AG08396 (cell line): ENCODE measurements around the gene NANP.

Experiments used
- DNase-seq: peaks from one replicate; pipeline ENCODE4 v3.0.0; 2012; ENCODE audit warnings: low spot score, mixed read lengths

NANP gene

DNA sequence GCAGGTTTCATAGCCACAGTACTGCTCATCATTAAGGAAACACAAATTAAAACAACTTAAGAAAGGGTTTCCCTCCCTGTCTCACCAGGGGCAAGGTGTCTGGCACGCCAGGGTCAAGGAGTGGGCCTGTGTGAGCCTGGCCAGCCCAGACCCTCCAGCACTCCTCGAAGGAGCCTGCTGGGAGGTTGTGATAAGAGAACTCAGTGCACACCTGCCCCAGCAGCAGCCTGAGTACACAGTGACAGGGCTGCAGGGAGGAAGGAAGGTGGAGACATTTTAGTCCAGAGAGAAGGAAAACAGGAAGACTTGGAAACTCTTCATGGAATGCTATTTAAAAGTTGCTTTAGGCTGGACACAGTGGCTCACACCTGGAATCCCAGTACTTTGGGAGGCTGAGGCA is 52.6 kb downstream of the NANP start:
- DNase-seq, result no peak

DNA sequence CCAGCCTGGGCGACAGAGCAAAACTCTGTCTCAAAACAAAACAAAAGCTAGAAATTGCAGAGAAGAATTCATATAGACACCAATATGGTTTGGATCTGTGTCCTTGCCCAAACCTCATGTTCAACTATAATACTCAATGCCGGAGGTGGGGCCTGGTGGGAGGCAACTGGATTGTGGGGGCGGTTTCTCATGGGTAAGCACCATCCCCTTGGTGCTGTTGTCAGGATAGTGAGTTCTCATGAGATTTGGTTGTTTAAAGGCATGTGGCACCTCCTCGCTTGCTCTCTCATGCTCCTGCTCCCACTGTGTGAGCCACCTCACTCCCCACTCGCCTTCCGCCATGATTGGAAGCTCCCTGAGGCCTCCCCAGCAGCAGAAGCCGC is 53.7 kb downstream of the NANP start:
- no peak for DNase-seq

DNA sequence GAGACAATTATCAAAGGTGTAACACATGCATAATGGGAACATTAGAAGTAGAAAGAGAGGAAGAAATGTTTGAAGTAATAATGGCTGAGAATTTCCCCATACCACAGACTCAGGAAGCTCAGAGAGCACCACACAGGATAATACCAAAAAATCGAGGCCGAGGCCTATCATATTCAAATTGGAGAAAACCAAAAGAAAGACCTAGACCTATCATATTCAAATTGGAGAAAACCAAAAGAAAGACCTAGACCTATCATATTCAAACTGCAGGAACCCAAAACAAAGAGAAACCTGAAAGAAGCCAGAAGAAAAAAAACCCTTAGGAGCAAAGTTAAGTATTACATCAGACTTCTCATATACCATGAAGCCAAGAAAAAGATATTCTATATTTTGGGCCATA is 56.5 kb downstream of the NANP start:
- DNase-seq, result no peak

DNA sequence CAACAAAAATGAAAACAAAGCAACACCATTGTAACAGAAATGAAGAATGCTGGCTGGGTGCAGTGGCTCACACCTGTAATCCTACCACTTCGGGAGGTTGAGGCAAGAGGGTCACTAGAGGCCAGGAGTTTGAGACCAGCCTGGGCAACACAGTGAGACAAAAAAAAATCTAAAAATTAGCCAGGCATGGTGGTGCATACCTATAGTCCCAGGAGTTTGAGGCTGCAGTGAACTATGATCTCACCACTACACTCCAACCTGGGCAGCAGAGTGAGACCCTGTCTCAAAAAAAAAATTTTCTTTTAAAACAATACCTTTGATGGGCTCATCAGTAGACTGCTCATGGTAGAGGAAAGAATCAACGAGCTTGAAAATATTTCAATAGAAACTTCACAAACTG is 57.0 kb downstream of the NANP start:
- DNase-seq, result no peak

DNA sequence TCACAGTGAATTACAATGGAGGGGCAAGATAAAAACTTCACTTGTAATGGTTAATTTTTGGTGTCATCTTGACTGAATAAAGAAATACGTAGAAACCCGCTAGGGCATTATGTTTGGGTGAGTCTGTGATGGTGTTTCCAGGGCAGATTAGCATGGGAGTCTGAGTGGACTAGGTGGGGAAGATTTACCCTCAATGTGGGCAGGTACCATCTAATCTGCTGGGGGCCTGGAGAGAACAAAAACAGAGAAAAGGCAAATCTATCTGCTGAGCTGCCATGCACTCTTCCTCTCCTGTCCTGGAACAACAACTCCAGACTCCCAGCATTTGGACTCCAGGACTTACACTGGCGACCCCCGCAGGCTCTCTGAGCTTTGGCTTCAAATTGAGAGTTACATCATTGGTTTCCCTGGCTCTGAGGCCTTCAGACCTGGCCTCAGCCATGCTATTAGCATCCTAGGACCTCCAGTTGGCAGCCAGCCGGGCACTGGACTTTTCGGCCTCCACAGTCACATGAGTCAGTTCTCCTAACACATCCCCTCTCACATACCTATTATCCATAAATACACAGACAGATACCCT is 58.1 kb downstream of the NANP start:
- DNase-seq, result no peak

DNA sequence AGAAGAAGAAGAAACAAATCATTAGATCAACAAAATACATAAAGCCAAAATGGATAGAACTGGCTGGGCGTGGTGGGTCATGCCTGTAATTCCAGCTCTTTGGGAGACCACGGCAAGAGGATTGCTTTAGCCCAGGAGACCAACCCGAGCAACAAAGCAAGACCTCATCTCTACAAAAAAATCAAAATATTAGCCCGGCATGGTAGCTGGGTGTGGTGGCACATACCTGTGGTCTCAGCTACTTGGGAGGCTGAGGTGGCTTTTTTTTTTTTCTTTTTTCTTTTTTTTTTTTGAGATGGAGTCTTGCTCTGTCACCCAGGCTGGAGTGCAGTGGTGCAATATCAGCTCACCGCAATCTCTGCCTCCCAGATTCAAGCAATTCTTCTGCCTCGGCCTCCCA is 59.9 kb downstream of the NANP start:
- no peak for DNase-seq

DNA sequence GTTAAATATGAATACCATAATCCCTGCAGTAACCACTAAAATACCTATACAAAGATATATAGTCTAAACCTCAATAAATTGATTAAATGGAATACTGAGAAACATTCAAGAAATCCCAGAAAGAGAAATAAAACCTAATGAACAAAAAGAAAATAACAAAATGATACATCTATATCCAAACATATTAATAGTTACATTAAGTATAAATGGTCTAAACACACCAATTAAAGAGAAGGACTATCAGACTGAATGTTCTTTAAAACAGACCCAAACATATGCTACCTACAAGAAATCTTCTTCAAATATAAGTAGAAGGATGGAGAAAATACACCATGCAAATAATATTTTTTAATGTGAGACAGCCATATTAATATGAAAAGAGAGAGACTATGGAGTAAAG is 60.5 kb downstream of the NANP start:
- no peak for DNase-seq
